Stomach smooth muscle (tissue), 2 donors: ENCODE measurements around the gene ATP9B.
"Not testable (repeated sequence)": the region's sequence is repeated elsewhere in the genome, so short reads cannot be mapped to it uniquely, and the experiment has no call there.

Experiments used
- H3K27ac ChIP-seq: one replicate; pipeline ENCODE4 v1.7.0; 2013; ENCODE audit warnings: mild to moderate bottlenecking, low read length, inconsistent platforms
- H3K27me3 ChIP-seq, 2 donors: one replicate each; pipeline ENCODE4 v1.7.0; 2013; ENCODE audit warnings: low read length in 2 of 2; ENCODE audit not compliant: insufficient read depth in 2 of 2, control insufficient read depth in 1 of 2
- H3K36me3 ChIP-seq, 2 donors: one replicate each; pipeline ENCODE4 v1.7.0; 2013; ENCODE audit warnings: low read length in 2 of 2; ENCODE audit not compliant: control insufficient read depth in 2 of 2, insufficient read depth in 2 of 2
- H3K4me1 ChIP-seq: one replicate; pipeline ENCODE4 v1.7.0; 2013; ENCODE audit warnings: low read length; ENCODE audit not compliant: control insufficient read depth, insufficient read depth
- H3K4me3 ChIP-seq, 2 donors: one replicate each; pipeline ENCODE4 v1.7.0; 2013; ENCODE audit warnings: low read length in 2 of 2
- H3K9ac ChIP-seq, 2 donors: one replicate each; pipeline ENCODE4 v1.7.0; 2013; ENCODE audit warnings: low read length in 2 of 2, mild to moderate bottlenecking in 1 of 2
- H3K9me3 ChIP-seq, 2 donors: one replicate each; pipeline ENCODE4 v1.7.0; 2013; ENCODE audit warnings: low read length in 2 of 2; ENCODE audit not compliant: control insufficient read depth in 2 of 2
- donor health status: healthy.
- donor health status: Pancreatic carcinoma.

ATP9B gene

DNA sequence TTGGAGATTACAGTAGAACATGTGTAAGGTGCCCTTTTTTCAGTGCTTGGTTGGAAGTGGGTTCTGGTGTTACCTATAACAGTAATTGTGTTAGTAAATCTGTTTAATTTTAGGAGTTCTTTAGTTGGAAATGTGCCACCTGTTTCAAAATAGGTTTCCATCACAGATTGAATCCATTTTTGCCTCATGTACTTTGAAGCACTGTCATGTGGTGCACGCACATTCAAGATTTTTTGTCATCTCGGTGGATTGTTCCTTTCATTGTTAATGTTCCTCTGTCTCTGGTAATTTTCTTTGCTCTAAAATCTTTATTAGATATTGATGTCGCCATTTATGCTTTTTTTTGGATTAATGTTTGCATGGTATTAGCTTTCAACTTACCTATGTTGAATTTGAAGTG, 1.3 kb downstream of the ATP9B start:
- no peak overlapping the region for H3K27ac ChIP-seq
- peak overlapping the region; percentile 80 to 86 for H3K4me3 ChIP-seq
- peak overlapping the region in 1 of 2 donors; percentile 90 for H3K9ac ChIP-seq
- H3K4me1 ChIP-seq = peaks cover 9% of the 10 kb centered on the region
- H3K9me3 ChIP-seq = peaks cover 0 to 10% of the 10 kb centered on the region in 2 donors
- H3K27me3 ChIP-seq = no peaks in the 10 kb centered on the region
- no peaks in the 10 kb centered on the region for H3K36me3 ChIP-seq

DNA sequence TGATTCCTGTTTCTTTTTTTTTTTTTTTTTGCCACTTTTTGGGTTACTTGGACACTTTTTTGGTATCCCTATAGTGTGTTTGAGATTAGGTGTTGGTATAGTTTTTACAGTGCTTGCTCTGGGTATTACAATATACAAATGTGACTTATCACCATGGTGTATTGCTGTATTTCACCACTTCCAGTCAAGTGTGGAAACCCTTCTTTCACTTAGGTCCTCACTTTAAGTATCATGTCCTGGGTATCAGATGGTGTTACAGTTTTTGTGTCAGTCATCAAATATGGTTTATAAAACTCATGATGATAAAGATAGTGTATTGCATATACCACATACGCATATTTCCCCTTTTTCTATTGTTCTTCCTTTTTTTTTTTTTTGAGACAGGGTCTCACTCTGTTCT, 1.8 kb downstream of the ATP9B start:
- H3K9ac ChIP-seq = no peak overlapping the region
- H3K27ac ChIP-seq = no peak overlapping the region
- no peak overlapping the region for H3K4me3 ChIP-seq
- peaks cover 9% of the 10 kb centered on the region for H3K4me1 ChIP-seq
- H3K27me3 ChIP-seq = no peaks in the 10 kb centered on the region
- H3K36me3 ChIP-seq = no peaks in the 10 kb centered on the region
- H3K9me3 ChIP-seq = peaks cover 0 to 7% of the 10 kb centered on the region in 2 donors

DNA sequence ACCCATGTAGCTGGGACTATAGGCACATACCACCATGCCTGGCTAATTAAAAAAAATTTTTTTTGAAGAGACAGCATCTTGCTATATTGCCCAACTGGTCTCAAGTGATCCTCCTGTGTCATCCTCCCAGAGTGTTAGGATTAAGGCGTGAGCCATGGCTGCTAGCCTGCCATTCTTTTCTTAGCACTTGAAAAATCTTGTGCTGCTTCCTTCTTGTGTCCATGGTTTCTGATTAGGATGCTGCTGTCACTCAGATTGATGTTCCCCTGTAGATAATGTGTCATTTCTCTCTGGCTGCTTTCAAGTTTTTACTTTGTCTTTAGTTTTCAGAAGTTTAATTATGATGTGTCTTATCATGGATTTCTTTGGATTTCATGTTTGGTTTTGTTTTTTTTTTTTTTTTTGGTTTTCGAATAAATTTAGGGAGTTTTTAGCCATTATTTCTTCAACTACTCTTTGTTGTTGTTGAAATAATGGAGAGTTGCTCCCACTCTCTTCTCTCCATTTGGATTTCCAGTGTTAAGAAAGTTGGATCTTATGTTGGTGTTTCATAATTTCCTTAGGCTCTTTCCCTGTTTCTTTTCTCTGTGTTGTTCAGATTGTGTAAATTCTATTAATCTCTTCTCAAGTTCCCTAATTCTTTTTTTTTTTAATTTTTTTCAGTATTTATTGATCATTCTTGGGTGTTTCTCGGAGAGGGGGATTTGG, 2.5 kb downstream of the ATP9B start:
- no peaks in the 10 kb centered on the region for H3K36me3 ChIP-seq
- no peak overlapping the region for H3K9ac ChIP-seq
- H3K4me3 ChIP-seq = no peak overlapping the region
- H3K27me3 ChIP-seq = no peaks in the 10 kb centered on the region
- H3K9me3 ChIP-seq = peaks cover 0 to 7% of the 10 kb centered on the region in 2 donors
- no peak overlapping the region for H3K27ac ChIP-seq
- peaks cover 9% of the 10 kb centered on the region for H3K4me1 ChIP-seq

DNA sequence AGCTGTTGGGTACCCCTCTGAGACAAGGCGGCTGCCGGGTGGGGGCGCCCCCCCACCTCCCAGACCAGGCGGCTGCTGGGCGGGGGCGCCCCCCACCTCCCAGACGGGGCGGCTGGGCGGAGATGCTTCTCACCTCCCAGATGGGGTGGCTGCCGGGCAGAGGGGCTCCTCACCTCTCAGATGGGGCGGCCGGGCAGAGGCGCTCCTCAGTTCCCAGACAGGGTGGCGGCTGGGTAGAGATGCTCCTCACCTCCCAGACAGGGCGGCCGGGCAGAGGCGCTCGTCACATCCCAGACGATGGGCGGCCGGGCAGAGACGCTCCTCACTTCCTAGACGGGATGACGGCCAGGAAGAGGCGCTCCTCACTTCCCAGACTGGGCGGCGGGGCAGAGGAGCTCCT, 3.5 kb downstream of the ATP9B start:
- H3K9me3 ChIP-seq, H3K27me3 ChIP-seq, H3K36me3 ChIP-seq, H3K9ac ChIP-seq, H3K4me3 ChIP-seq, H3K27ac ChIP-seq, H3K4me1 ChIP-seq: not testable (repeated sequence)

DNA sequence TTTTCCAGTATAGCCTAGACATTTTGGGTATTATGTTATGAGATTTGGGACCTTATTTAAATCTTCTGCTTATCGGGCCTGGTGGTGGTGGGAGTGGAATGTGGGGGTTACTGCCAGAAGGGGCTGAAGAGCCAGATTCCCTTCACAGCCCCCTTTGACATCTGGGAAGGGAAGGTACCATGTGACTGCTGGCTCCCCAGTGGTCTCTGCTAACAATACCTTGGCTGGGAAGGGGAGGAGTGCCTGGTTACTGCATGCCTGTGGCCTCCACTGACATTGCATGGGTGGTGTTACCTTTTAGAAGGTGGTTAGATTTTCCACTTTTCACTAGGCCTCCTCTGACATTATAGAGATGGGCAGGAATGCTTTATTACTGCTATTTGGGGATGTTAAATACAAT, 8.0 kb downstream of the ATP9B start:
- Histone ChIP-seq H3K4me1 (peaks cover 3% of the 10 kb centered on the region), H3K9ac (no peak overlapping the region), H3K27me3 (no peaks in the 10 kb centered on the region), H3K4me3 (no peak overlapping the region), H3K9me3 (no peaks in the 10 kb centered on the region), H3K27ac (no peak overlapping the region), H3K36me3 (no peaks in the 10 kb centered on the region)

DNA sequence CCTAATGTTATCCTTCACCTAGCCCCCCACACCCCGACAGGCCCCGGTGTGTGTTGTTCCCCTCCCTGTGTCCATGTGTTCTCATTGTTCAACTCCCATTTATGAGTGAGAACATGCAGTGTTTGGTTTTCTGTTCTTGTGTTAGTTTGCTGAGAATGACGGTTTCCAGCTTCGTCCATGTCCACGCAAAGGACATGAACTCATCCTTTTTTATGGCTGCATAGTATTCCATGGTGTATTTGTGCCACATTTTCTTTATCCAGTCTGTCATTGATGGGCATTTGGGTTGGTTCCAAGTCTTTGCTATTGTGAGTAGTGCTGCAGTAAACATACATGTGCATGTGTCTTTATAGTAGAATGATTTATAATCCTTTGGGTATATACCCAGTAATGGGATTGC, 9.6 kb downstream of the ATP9B start:
- not testable (repeated sequence) for H3K9ac ChIP-seq

DNA sequence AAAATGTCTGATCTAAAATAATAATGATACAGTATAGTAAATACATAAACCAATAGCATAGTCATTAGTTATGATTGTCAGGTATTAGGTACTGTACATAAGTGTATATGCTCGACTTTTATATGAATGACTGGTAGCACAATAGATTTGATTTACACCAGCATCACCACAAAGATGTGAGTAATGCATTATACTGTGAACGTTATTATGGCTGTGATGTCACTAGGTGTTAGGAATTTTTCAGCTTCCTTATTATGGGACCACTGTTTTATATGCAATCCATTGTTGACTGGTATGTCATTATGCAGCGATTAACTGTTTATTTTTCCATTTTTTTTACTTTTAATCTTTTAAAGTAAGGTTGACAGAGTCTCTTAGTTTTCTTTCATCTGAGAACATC, 23.7 kb downstream of the ATP9B start:
- no peaks in the 10 kb centered on the region for H3K36me3 ChIP-seq
- H3K27ac ChIP-seq = no peak overlapping the region
- no peak overlapping the region for H3K9ac ChIP-seq
- no peak overlapping the region for H3K4me3 ChIP-seq
- no peaks in the 10 kb centered on the region for H3K9me3 ChIP-seq
- H3K4me1 ChIP-seq = peaks cover 3% of the 10 kb centered on the region
- H3K27me3 ChIP-seq = no peaks in the 10 kb centered on the region

More for the DNA sequence above, 9.6 kb downstream of the ATP9B start:
- H3K4me1 ChIP-seq, H3K27me3 ChIP-seq, H3K27ac ChIP-seq, H3K9me3 ChIP-seq, H3K36me3 ChIP-seq, H3K4me3 ChIP-seq: not testable (repeated sequence)

DNA sequence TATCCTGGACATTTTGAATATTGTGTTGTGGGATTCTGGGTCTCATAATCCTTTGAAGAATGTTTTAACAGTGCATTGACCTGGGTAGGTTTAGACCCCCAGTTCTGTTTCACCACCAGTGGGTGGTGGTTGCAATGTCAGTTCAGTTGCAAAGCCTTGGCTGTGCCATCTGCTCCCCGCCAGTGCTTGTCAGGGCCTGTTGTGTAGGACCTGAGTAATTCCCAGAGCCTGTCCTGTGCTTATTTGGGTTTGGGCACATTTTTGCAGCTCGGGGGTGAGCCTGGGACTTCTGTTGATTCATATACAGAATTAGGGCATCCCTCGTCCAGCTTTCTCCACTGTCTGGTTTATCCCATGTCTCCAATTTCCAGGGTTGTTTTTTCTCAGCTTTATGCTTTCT, 24.8 kb downstream of the ATP9B start:
- Histone ChIP-seq H3K27me3 (no peaks in the 10 kb centered on the region), H3K4me1 (peaks cover 3% of the 10 kb centered on the region), H3K36me3 (peaks cover 0 to 4% of the 10 kb centered on the region in 2 donors), H3K9ac (no peak overlapping the region), H3K27ac (no peak overlapping the region), H3K9me3 (no peaks in the 10 kb centered on the region), H3K4me3 (no peak overlapping the region)

DNA sequence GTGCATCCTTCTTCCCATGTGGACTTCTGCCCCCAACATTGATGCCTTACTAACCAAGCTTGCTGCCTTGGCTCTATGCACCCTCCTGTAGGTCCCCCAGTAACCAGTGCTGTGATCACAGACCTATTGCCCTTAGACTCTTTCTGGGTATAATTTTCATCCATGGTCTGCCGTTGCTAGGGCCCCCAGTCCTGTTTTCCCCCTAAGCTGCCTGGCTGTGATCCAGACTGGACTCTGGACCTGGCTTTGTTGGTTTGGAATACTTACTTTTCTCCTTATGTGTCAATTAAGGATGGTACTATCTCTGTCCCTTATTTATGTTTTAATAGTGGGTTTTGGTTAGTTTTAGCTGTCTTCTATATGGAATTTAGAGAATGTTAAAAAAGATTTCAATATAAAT, 26.0 kb downstream of the ATP9B start:
- H3K4me1 ChIP-seq = peaks cover 3% of the 10 kb centered on the region
- no peaks in the 10 kb centered on the region for H3K9me3 ChIP-seq
- no peak overlapping the region for H3K9ac ChIP-seq
- H3K27me3 ChIP-seq = no peaks in the 10 kb centered on the region
- H3K36me3 ChIP-seq = peaks cover 0 to 4% of the 10 kb centered on the region in 2 donors
- no peak overlapping the region for H3K27ac ChIP-seq
- H3K4me3 ChIP-seq = no peak overlapping the region

DNA sequence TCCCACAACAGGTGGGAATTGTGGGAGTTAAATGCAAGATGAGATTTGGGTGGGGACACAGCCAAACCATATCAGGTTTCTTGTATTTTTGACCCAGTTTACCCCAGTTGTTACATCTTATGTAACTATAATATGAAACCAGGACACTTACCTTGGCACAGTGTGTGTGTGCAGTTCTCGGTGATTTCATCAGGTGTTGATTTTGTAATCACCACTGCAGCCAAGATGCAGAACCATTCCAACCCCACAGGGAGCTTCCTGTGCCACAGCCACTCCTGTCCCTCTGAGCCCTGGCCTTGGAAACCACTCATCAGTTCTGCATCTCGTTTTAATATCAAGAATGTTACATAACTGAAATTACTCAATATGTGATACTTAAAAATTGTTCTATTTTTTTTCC, 31.8 kb downstream of the ATP9B start:
- Histone ChIP-seq H3K27ac (no peak overlapping the region), H3K36me3 (peaks cover 2 to 4% of the 10 kb centered on the region in 2 donors), H3K9ac (no peak overlapping the region), H3K9me3 (no peaks in the 10 kb centered on the region), H3K4me3 (no peak overlapping the region), H3K4me1 (no peaks in the 10 kb centered on the region), H3K27me3 (no peaks in the 10 kb centered on the region)

DNA sequence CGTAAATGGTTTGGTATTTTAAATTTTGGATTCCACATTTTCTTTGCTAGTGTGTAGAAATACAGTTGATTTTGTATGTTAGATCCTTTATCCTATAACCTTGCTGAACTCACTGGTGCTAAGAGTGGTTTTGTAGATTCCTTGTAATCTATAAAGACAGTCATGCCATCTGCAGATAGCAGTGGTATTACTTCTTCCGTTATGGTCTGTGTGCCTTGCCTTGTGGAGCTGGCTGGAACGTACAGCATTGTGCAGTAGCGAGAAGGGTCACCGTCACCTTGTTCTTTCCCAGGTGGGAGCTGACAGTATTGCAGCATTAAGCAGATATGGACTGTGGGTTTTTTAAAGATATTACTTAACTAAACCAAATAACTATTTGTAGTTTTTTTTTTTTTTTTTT, 33.7 kb downstream of the ATP9B start:
- H3K4me3 ChIP-seq = no peak overlapping the region
- no peaks in the 10 kb centered on the region for H3K27me3 ChIP-seq
- peaks cover 2 to 4% of the 10 kb centered on the region in 2 donors for H3K36me3 ChIP-seq
- H3K9ac ChIP-seq = no peak overlapping the region
- H3K27ac ChIP-seq = no peak overlapping the region
- no peaks in the 10 kb centered on the region for H3K9me3 ChIP-seq
- no peaks in the 10 kb centered on the region for H3K4me1 ChIP-seq
